HUES48 (cell line): ENCODE data around the gene PHC2.

Source experiments
- H3K27ac ChIP-seq: one replicate; pipeline ENCODE4 v1.7.0; 2013; ENCODE audit warnings: low read depth, low read length, inconsistent platforms
- H3K27me3 ChIP-seq: 2 replicates; pipeline ENCODE4 v1.6.1; 2013; ENCODE audit warnings: mild to moderate bottlenecking, low read length; ENCODE audit not compliant: control insufficient read depth, insufficient read depth
- H3K36me3 ChIP-seq: 2 replicates; pipeline ENCODE4 v1.6.1; 2013; ENCODE audit warnings: low read length; ENCODE audit not compliant: control insufficient read depth, insufficient read depth
- H3K4me1 ChIP-seq: 2 replicates; pipeline ENCODE4 v1.6.1; 2013; ENCODE audit warnings: mild to moderate bottlenecking, low read length; ENCODE audit not compliant: control insufficient read depth, insufficient read depth
- H3K4me3 ChIP-seq: 2 replicates; pipeline ENCODE4 v1.5.1; 2013; ENCODE audit warnings: mild to moderate bottlenecking, low read depth, low read length
- H3K9ac ChIP-seq: 2 replicates; pipeline ENCODE4 v1.6.1; 2013; ENCODE audit warnings: mild to moderate bottlenecking, low read depth, low read length, moderate library complexity
- H3K9me3 ChIP-seq: 2 replicates; pipeline ENCODE4 v1.6.1; 2013; ENCODE audit warnings: low read length; ENCODE audit not compliant: control insufficient read depth, insufficient read depth

The PHC2 gene

GRCh38 chr1:33348676-33349080 lies 82.2 kb downstream of the PHC2 start:
- H3K27ac ChIP-seq, result no peak overlapping the region
- peaks cover 42% of the 10 kb centered on the region for H3K4me1 ChIP-seq
- H3K4me3 ChIP-seq, result peak overlapping the region; percentile 66
- H3K9ac ChIP-seq, result no peak overlapping the region
- no peaks in the 10 kb centered on the region for H3K9me3 ChIP-seq
- no peaks in the 10 kb centered on the region for H3K36me3 ChIP-seq
- peaks cover 94% of the 10 kb centered on the region for H3K27me3 ChIP-seq

- H3K9ac ChIP-seq, result no peak overlapping the region
- H3K36me3 ChIP-seq, result no peaks in the 10 kb centered on the region
- peaks cover 93% of the 10 kb centered on the region for H3K27me3 ChIP-seq
- no peak overlapping the region for H3K27ac ChIP-seq
- peak overlapping the region; percentile 66 for H3K4me3 ChIP-seq
- H3K4me1 ChIP-seq, result peaks cover 42% of the 10 kb centered on the region
- no peaks in the 10 kb centered on the region for H3K9me3 ChIP-seq
Observed at GRCh38 chr1:33348194-33348593, 82.7 kb downstream of the PHC2 start.

- Histone ChIP-seq H3K4me3 (peak overlapping the region; percentile 10; the same call in 1 of the 2 replicates), H3K27me3 (peaks cover 87% of the 10 kb centered on the region), H3K9me3 (no peaks in the 10 kb centered on the region), H3K9ac (no peak overlapping the region), H3K36me3 (no peaks in the 10 kb centered on the region), H3K27ac (peak overlapping the region; percentile 73), H3K4me1 (peaks cover 45% of the 10 kb centered on the region)
Observed at GRCh38 chr1:33347650-33347992, 83.3 kb downstream of the PHC2 start.

- Histone ChIP-seq H3K36me3 (no peaks in the 10 kb centered on the region), H3K4me3 (no peak overlapping the region), H3K9ac (no peak overlapping the region), H3K27ac (peak overlapping the region; percentile 73), H3K27me3 (peaks cover 82% of the 10 kb centered on the region), H3K4me1 (peaks cover 51% of the 10 kb centered on the region), H3K9me3 (no peaks in the 10 kb centered on the region)
Observed at GRCh38 chr1:33346927-33347649, 83.8 kb downstream of the PHC2 start.

GRCh38 chr1:33346533-33346926 lies 84.4 kb downstream of the PHC2 start:
- no peaks in the 10 kb centered on the region for H3K36me3 ChIP-seq
- no peak overlapping the region for H3K9ac ChIP-seq
- peak overlapping the region; percentile 73 for H3K27ac ChIP-seq
- H3K4me3 ChIP-seq, result no peak overlapping the region
- peaks cover 56% of the 10 kb centered on the region for H3K4me1 ChIP-seq
- no peaks in the 10 kb centered on the region for H3K9me3 ChIP-seq
- H3K27me3 ChIP-seq, result peaks cover 79% of the 10 kb centered on the region

GRCh38 chr1:33344896-33345560 lies 85.9 kb downstream of the PHC2 start:
- peaks cover 61% of the 10 kb centered on the region for H3K4me1 ChIP-seq
- H3K9ac ChIP-seq, result no peak overlapping the region
- no peaks in the 10 kb centered on the region for H3K36me3 ChIP-seq
- H3K27me3 ChIP-seq, result peaks cover 68% of the 10 kb centered on the region
- H3K27ac ChIP-seq, result no peak overlapping the region
- H3K9me3 ChIP-seq, result no peaks in the 10 kb centered on the region
- no peak overlapping the region for H3K4me3 ChIP-seq

- Histone ChIP-seq H3K9ac (no peak overlapping the region), H3K4me1 (peaks cover 70% of the 10 kb centered on the region), H3K4me3 (no peak overlapping the region), H3K27me3 (peaks cover 67% of the 10 kb centered on the region), H3K9me3 (no peaks in the 10 kb centered on the region), H3K27ac (no peak overlapping the region), H3K36me3 (no peaks in the 10 kb centered on the region)
Observed at GRCh38 chr1:33343539-33343938, 87.4 kb downstream of the PHC2 start.

GRCh38 chr1:33342041-33342723 lies 88.7 kb downstream of the PHC2 start:
- peaks cover 69% of the 10 kb centered on the region for H3K4me1 ChIP-seq
- no peaks in the 10 kb centered on the region for H3K9me3 ChIP-seq
- peaks cover 57% of the 10 kb centered on the region for H3K27me3 ChIP-seq
- H3K4me3 ChIP-seq, result peak overlapping the region; percentile 29; the same call in 1 of the 2 replicates
- H3K27ac ChIP-seq, result peak overlapping the region; percentile 92
- H3K36me3 ChIP-seq, result no peaks in the 10 kb centered on the region
- H3K9ac ChIP-seq, result no peak overlapping the region

- H3K9ac ChIP-seq, result no peak overlapping the region
- peak overlapping the region; percentile 92 for H3K27ac ChIP-seq
- no peaks in the 10 kb centered on the region for H3K36me3 ChIP-seq
- H3K9me3 ChIP-seq, result no peaks in the 10 kb centered on the region
- no peak overlapping the region for H3K4me3 ChIP-seq
- H3K4me1 ChIP-seq, result peaks cover 59% of the 10 kb centered on the region
- H3K27me3 ChIP-seq, result peaks cover 53% of the 10 kb centered on the region
Observed at GRCh38 chr1:33341190-33341589, 89.7 kb downstream of the PHC2 start.

GRCh38 chr1:33339413-33339812 lies 91.5 kb downstream of the PHC2 start:
- Histone ChIP-seq H3K27me3 (peaks cover 39% of the 10 kb centered on the region), H3K4me1 (peaks cover 54% of the 10 kb centered on the region), H3K27ac (peak overlapping the region; percentile 86), H3K9ac (no peak overlapping the region), H3K9me3 (no peaks in the 10 kb centered on the region), H3K4me3 (no peak overlapping the region), H3K36me3 (no peaks in the 10 kb centered on the region)
